Bronchial epithelial cell (primary cell): ENCODE measurements around the gene CCDC88B. TPM values are rescaled to one million over a fixed set of nuclear protein-coding genes. Genes with fewer than 3 reads are reported as not detected.

Experiments used
- DNase-seq: peaks from one replicate; pipeline ENCODE4 v3.0.0-alpha.2; 2010; ENCODE audit warnings: low read depth
- FAIRE-seq: peaks from 2 replicates; lab custom pipeline; 2011; peaks lifted over from hg19 to GRCh38; lab: Jason Lieb, UNC
- H3K27me3 ChIP-seq: 2 replicates; pipeline ENCODE4 v1.5.1; 2011; ENCODE audit warnings: low read length; ENCODE audit not compliant: control insufficient read depth, insufficient read depth
- H3K36me3 ChIP-seq: 2 replicates; pipeline ENCODE4 v1.5.1; 2011; ENCODE audit warnings: low read length; ENCODE audit not compliant: control insufficient read depth, insufficient read depth
- H3K4me3 ChIP-seq: 2 replicates; pipeline ENCODE4 v1.5.1; 2011; ENCODE audit warnings: mild to moderate bottlenecking, low read depth, low read length, control low read depth
- total RNA-seq: library from RNA; depleted of rRNA; stranded (reverse); fragments of >200 nt; gene quantifications from 2 replicates; pipeline ENCODE4 v1.2.1, GENCODE V29; 2014
- TF ChIP-seq, protein P1 (sequence below): IDR thresholded peaks from 2 replicates; pipeline ENCODE4 v1.5.1; 2011; ENCODE audit warnings: mild to moderate bottlenecking, moderate library complexity, low read length, control low read depth, inconsistent platforms; ENCODE audit not compliant: insufficient read depth, severe bottlenecking

CCDC88B gene
- total RNA-seq, 1 donor from 2014 or later: 2.9 TPM

GRCh38 chr11:64371201-64371600, 31.2 kb downstream of the CCDC88B start:
- Histone ChIP-seq H3K36me3 (peaks cover 17% of the 10 kb centered on the region), H3K27me3 (no peaks in the 10 kb centered on the region), H3K4me3 (no peak overlapping the region)
- FAIRE-seq (no peak), DNase-seq (no peak)
- TF ChIP-seq, protein P1, sequence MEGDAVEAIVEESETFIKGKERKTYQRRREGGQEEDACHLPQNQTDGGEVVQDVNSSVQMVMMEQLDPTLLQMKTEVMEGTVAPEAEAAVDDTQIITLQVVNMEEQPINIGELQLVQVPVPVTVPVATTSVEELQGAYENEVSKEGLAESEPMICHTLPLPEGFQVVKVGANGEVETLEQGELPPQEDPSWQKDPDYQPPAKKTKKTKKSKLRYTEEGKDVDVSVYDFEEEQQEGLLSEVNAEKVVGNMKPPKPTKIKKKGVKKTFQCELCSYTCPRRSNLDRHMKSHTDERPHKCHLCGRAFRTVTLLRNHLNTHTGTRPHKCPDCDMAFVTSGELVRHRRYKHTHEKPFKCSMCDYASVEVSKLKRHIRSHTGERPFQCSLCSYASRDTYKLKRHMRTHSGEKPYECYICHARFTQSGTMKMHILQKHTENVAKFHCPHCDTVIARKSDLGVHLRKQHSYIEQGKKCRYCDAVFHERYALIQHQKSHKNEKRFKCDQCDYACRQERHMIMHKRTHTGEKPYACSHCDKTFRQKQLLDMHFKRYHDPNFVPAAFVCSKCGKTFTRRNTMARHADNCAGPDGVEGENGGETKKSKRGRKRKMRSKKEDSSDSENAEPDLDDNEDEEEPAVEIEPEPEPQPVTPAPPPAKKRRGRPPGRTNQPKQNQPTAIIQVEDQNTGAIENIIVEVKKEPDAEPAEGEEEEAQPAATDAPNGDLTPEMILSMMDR: no peak

DNA sequence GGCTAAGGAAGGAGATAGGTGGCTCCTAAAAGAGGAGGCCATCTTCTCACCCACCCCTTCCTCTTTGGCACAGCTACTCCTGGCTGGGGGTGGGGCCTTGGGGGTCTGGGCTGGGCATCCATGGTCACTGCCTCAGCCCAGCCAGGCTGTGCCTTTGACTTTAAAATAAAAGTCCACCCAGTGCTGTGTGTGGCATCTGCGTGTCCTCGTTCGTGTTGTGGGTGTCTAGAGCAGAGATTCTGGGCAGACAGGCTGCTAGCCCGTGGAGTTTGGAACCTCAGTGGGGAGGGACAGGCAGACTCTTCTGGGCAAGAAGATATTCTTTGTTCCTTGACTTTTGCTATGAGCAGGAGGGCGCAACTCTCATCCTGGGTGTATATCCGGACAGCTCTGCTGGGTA, 32.0 kb downstream of the CCDC88B start:
- H3K27me3 ChIP-seq: no peaks in the 10 kb centered on the region
- TF ChIP-seq, protein P1: no peak
- FAIRE-seq: no peak
- no peak for DNase-seq
- H3K4me3 ChIP-seq: no peak overlapping the region
- peaks cover 14% of the 10 kb centered on the region for H3K36me3 ChIP-seq

DNA sequence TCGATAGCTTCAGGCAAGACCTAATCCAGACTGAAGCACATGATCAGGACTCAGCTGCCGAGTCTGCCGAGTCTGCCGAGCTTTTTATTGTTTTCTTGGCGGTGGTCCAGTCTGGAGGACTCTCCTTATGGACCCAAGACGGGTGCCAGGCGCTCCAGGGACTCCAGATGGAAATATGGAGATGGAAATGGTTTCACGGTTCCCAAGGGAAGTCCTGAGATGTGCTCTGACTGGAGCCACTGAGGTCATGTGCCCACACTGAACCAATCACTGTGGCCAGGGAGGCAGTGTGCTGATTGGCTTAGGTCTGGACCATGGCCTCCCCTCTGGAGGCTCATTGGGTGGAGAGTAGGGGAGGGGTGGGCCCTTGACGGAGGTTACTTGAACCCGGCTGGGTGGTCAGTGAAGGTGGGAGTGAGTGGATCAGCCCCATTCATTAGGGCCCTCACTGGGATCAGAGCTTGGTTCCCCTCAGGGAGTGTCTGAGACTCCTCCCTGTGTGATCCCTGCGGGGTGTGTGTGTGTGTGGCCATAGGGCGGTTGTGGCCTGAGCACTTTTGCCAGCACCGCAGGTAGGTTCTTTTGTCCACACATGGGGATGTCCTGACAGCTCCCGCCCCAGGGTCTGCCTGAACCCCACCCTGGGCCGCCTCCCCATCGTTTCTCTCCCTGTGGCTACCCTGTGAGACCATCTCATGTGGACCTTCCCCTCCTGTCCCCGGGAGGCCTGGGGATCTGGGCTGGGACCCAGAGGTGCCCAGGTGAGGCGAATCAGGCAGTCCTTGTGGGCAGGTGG, 33.0 kb downstream of the CCDC88B start:
- DNase-seq (peak; percentile 15), FAIRE-seq (no peak)
- H3K4me3 ChIP-seq: no peak overlapping the region
- peaks cover 8% of the 10 kb centered on the region for H3K36me3 ChIP-seq
- H3K27me3 ChIP-seq: no peaks in the 10 kb centered on the region
- TF ChIP-seq, protein P1: no peak

- Histone ChIP-seq H3K4me3 (no peak overlapping the region), H3K27me3 (no peaks in the 10 kb centered on the region), H3K36me3 (peaks cover 5% of the 10 kb centered on the region)
- TF ChIP-seq, protein P1: no peak
- FAIRE-seq (no peak), DNase-seq (no peak)
Observed at GRCh38 chr11:64373598-64373974, 33.6 kb downstream of the CCDC88B start.

GRCh38 chr11:64376071-64376470, 36.1 kb downstream of the CCDC88B start:
- H3K36me3 ChIP-seq: no peaks in the 10 kb centered on the region
- H3K4me3 ChIP-seq: no peak overlapping the region
- H3K27me3 ChIP-seq: no peaks in the 10 kb centered on the region
- FAIRE-seq: no peak
- DNase-seq: no peak
- TF ChIP-seq, protein P1: no peak
